SK-N-SH treated with all-trans-retinoic acid at 6 μM for 48 hours (cell line): ENCODE data around the gene CSTB.

Experiments used
- ARNTL ChIP-seq: fragments of 450-650 bp; formaldehyde crosslinking; IDR thresholded peaks from 2 replicates; pipeline ENCODE4 v1.5.0; 2020; ENCODE audit warnings: low read depth, mild to moderate bottlenecking, moderate library complexity, borderline replicate concordance
- BACH2 ChIP-seq: fragments of 250-450 bp; sonication (Bioruptor Pico); IDR thresholded peaks from 2 replicates; pipeline ENCODE4 v1.9.0; 2021; ENCODE audit warnings: mild to moderate bottlenecking, borderline replicate concordance
- ESRRG ChIP-seq: fragments of 250-450 bp; sonication (Bioruptor Pico); IDR thresholded peaks from 2 replicates; pipeline ENCODE4 v1.6.1; 2021; ENCODE audit warnings: mild to moderate bottlenecking
- PPARA ChIP-seq: fragments of 250-450 bp; sonication (Bioruptor Pico); IDR thresholded peaks from 2 replicates; pipeline ENCODE4 v1.5.0; 2020; ENCODE audit warnings: mild to moderate bottlenecking, borderline replicate concordance
- ZFP30 ChIP-seq: fragments of 450-650 bp; formaldehyde crosslinking; IDR thresholded peaks from 2 replicates; pipeline ENCODE4 v1.5.0; 2022; ENCODE audit warnings: mild to moderate bottlenecking, moderate library complexity
- TF ChIP-seq, protein P1 (sequence below): fragments of 250-450 bp; sonication (Bioruptor Pico); IDR thresholded peaks from 2 replicates; pipeline ENCODE4 v1.5.0; 2020; ENCODE audit warnings: mild to moderate bottlenecking, moderate library complexity
- TF ChIP-seq, protein P2 (sequence below): fragments of 250-450 bp; sonication (Bioruptor Pico); IDR thresholded peaks from 2 replicates; pipeline ENCODE4 v1.5.1; 2020; ENCODE audit warnings: low read depth, mild to moderate bottlenecking, moderate library complexity

DNA sequence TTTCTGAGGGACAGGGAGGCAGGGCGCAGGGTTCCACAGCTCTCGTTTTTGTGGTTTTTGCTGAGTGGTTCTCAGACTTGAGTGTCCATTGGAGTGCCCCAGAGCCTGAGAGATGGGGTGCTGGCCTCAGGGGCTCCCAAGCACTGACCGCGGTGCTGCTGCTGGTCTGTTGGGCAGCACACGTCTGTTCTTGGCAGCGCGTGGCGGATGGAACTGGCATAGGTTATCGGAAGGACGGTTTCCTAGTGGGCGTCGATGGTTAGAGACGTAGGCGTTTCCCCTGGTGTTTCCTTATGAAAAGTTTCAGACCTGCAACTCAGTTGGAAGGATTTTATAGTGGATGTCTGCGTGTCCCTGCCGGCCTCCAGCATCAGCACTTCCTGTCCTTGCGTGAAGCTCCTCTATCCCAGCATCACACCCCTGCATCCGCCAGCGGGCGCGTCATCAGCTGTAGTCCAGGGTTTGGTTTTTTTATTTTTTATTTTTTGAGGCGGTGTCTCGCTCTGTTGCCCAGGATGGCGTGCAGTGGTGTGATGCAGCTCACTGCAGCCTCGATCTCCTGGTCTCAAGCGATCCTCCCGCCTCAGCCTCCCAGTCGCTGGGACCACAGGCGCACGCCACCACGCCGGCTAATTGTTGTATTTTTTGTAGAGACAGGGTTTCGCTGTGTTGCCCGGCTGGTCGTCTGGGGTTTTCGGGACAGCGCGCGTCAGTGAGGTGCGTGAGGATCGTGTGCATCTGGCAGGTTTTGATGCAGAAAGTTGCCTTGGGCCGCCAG lies 25.1 kb upstream of the CSTB start:
- TF ChIP-seq BACH2 (no peak), ESRRG (no peak), PPARA (no peak), ZFP30 (no peak), ARNTL (CRISPR knock-in tag) (no peak)
- TF ChIP-seq, protein P1, sequence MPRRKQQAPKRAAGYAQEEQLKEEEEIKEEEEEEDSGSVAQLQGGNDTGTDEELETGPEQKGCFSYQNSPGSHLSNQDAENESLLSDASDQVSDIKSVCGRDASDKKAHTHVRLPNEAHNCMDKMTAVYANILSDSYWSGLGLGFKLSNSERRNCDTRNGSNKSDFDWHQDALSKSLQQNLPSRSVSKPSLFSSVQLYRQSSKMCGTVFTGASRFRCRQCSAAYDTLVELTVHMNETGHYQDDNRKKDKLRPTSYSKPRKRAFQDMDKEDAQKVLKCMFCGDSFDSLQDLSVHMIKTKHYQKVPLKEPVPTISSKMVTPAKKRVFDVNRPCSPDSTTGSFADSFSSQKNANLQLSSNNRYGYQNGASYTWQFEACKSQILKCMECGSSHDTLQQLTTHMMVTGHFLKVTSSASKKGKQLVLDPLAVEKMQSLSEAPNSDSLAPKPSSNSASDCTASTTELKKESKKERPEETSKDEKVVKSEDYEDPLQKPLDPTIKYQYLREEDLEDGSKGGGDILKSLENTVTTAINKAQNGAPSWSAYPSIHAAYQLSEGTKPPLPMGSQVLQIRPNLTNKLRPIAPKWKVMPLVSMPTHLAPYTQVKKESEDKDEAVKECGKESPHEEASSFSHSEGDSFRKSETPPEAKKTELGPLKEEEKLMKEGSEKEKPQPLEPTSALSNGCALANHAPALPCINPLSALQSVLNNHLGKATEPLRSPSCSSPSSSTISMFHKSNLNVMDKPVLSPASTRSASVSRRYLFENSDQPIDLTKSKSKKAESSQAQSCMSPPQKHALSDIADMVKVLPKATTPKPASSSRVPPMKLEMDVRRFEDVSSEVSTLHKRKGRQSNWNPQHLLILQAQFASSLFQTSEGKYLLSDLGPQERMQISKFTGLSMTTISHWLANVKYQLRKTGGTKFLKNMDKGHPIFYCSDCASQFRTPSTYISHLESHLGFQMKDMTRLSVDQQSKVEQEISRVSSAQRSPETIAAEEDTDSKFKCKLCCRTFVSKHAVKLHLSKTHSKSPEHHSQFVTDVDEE: no peak
- TF ChIP-seq, protein P2, sequence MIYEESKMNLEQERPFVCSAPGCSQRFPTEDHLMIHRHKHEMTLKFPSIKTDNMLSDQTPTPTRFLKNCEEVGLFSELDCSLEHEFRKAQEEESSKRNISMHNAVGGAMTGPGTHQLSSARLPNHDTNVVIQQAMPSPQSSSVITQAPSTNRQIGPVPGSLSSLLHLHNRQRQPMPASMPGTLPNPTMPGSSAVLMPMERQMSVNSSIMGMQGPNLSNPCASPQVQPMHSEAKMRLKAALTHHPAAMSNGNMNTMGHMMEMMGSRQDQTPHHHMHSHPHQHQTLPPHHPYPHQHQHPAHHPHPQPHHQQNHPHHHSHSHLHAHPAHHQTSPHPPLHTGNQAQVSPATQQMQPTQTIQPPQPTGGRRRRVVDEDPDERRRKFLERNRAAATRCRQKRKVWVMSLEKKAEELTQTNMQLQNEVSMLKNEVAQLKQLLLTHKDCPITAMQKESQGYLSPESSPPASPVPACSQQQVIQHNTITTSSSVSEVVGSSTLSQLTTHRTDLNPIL (CRISPR knock-in tag): no peak
